H1 (cell line): Measurements from ENCODE around the gene DRGX. TPM values are rescaled to one million over a fixed set of nuclear protein-coding genes. Genes with fewer than 3 reads are reported as not detected.

Source experiments
- CTCF ChIA-PET: fragments of 300-600 bp; sonication (Branson Sonifier 250); formaldehyde crosslinking; loops from one replicate; lab custom pipeline; 2021; ENCODE audit not compliant: partially characterized antibody; lab: Charles Lee
- POLR2A ChIA-PET: fragments of 300-600 bp; sonication (Branson Sonifier 250); formaldehyde crosslinking; loops from one replicate; lab custom pipeline; 2021; ENCODE audit warnings: inconsistent platforms; ENCODE audit not compliant: partially characterized antibody; lab: Charles Lee
- DNase-seq, 2 experiments: peaks; one replicate each; pipeline versions ENCODE4 v3.0.0 to v3.0.0-alpha.2; 2010 to 2022; ENCODE audit warnings: low spot score in 2 of 2, low read depth in 1 of 2, mixed read lengths in 1 of 2
- FAIRE-seq: peaks from 2 replicates; lab custom pipeline; 2011; peaks lifted over from hg19 to GRCh38; lab: Jason Lieb, UNC
- H2AFZ ChIP-seq: 2 replicates; pipeline ENCODE4 v1.8.1; 2012; ENCODE audit warnings: low read length, inconsistent platforms
- H2AK5ac ChIP-seq: 2 replicates; pipeline ENCODE4 v1.6.1; 2013; ENCODE audit warnings: low read depth, low read length
- H2BK120ac ChIP-seq: replicated peaks from 2 replicates; pipeline ENCODE3; 2013; ENCODE audit warnings: low read depth, low read length, inconsistent platforms
- H2BK12ac ChIP-seq: 2 replicates; pipeline ENCODE4 v1.6.1; 2013; ENCODE audit warnings: low read depth, low read length
- H2BK15ac ChIP-seq: 2 replicates; pipeline ENCODE4 v1.6.1; 2013; ENCODE audit warnings: low read length
- H2BK20ac ChIP-seq: 2 replicates; pipeline ENCODE4 v1.6.1; 2013; ENCODE audit warnings: low read length
- H2BK5ac ChIP-seq: 2 replicates; pipeline ENCODE4 v1.6.1; 2013; ENCODE audit warnings: low read depth, low read length
- H3K14ac ChIP-seq: 2 replicates; pipeline ENCODE4 v1.6.1; 2013; ENCODE audit warnings: inconsistent platforms; ENCODE audit not compliant: insufficient read length
- H3K18ac ChIP-seq: 2 replicates; pipeline ENCODE4 v1.6.1; 2013; ENCODE audit warnings: low read length; ENCODE audit errors: extremely low read depth
- H3K23ac ChIP-seq: 2 replicates; pipeline ENCODE4 v1.6.1; 2013; ENCODE audit warnings: inconsistent platforms; ENCODE audit not compliant: insufficient read length
- H3K23me2 ChIP-seq: 2 replicates; pipeline ENCODE4 v1.6.1; 2013; ENCODE audit warnings: low read depth, low read length
- H3K27ac ChIP-seq: 2 replicates; pipeline ENCODE4 v1.6.1; 2011; ENCODE audit warnings: low read depth, low read length, inconsistent platforms
- H3K27me3 ChIP-seq, 4 experiments: replicated peaks in 1 of 4; 1 replicate in 1 of 4; 2 replicates in 3 of 4; pipeline versions ENCODE4 v1.6.1 to v1.8.1; 2011 to 2013; ENCODE audit warnings: low read length in 3 of 4, mild to moderate bottlenecking in 3 of 4, inconsistent platforms in 2 of 4, mixed read lengths in 2 of 4, moderate library complexity in 1 of 4; ENCODE audit not compliant: control insufficient read depth in 3 of 4, insufficient read depth in 3 of 4; ENCODE audit errors: extremely low read depth in 1 of 4
- H3K36me3 ChIP-seq, 4 experiments: 2 replicates each; pipeline versions ENCODE4 v1.6.1 to v1.8.1; 2011 to 2013; ENCODE audit warnings: mild to moderate bottlenecking in 4 of 4, low read length in 3 of 4, moderate library complexity in 2 of 4, control low read depth in 1 of 4, inconsistent platforms in 1 of 4; ENCODE audit not compliant: insufficient read depth in 4 of 4, control insufficient read depth in 2 of 4
- H3K4ac ChIP-seq: replicated peaks from 2 replicates; pipeline ENCODE3; 2013; ENCODE audit warnings: low read length, low read depth, mixed read lengths, inconsistent platforms; ENCODE audit not compliant: insufficient read length
- H3K4me1 ChIP-seq, 4 experiments: replicated peaks in 1 of 4; 1 replicate in 1 of 4; 2 replicates in 3 of 4; pipeline versions ENCODE4 v1.6.1 to v1.8.1; 2011 to 2013; ENCODE audit warnings: low read length in 3 of 4, inconsistent platforms in 2 of 4, mixed read lengths in 1 of 4; ENCODE audit not compliant: insufficient read depth in 4 of 4, control insufficient read depth in 3 of 4
- H3K4me2 ChIP-seq, 2 experiments: 2 replicates each; pipeline versions ENCODE4 v1.6.1 to v1.8.1; 2011 to 2013; ENCODE audit warnings: low read depth in 2 of 2, low read length in 2 of 2, control low read depth in 1 of 2, inconsistent platforms in 1 of 2, mild to moderate bottlenecking in 1 of 2; ENCODE audit not compliant: insufficient read depth in 1 of 2
- H3K4me3 ChIP-seq, 4 experiments: fragments of 200-600, 300-600 bp in 1 of 4; sonication (generic), shearing (Covaris generic), sonication (Bioruptor Twin) in 1 of 4; 2 replicates each; pipeline versions ENCODE4 v1.5.1 to v1.8.1; 2011 to 2016; ENCODE audit warnings: low read length in 4 of 4, low read depth in 3 of 4, control low read depth in 2 of 4, inconsistent platforms in 2 of 4, mild to moderate bottlenecking in 2 of 4, mixed read lengths in 1 of 4, moderate library complexity in 1 of 4; ENCODE audit not compliant: insufficient read depth in 2 of 4; ENCODE audit errors: extremely low read depth in 1 of 4
- H3K56ac ChIP-seq: replicated peaks from 2 replicates; pipeline ENCODE3; 2013; ENCODE audit warnings: low read depth, mild to moderate bottlenecking, mixed read lengths, low read length, inconsistent platforms; ENCODE audit not compliant: insufficient read length
- H3K79me1 ChIP-seq: 2 replicates; pipeline ENCODE4 v1.6.1; 2013; ENCODE audit warnings: low read depth, low read length, control low read depth
- H3K79me2 ChIP-seq, 2 experiments: 2 replicates each; pipeline versions ENCODE4 v1.6.1 to v1.8.1; 2012 to 2013; ENCODE audit warnings: low read length in 2 of 2, mild to moderate bottlenecking in 2 of 2, inconsistent platforms in 1 of 2; ENCODE audit not compliant: insufficient read depth in 2 of 2, control insufficient read depth in 1 of 2
- H3K9ac ChIP-seq, 4 experiments: replicated peaks in 1 of 4; 1 replicate in 1 of 4; 2 replicates in 3 of 4; pipeline versions ENCODE4 v1.6.1 to v1.8.1; 2011 to 2013; ENCODE audit warnings: low read depth in 3 of 4, low read length in 3 of 4, control low read depth in 2 of 4, mild to moderate bottlenecking in 2 of 4, moderate library complexity in 2 of 4, inconsistent platforms in 1 of 4; ENCODE audit errors: extremely low read depth in 1 of 4
- H3K9me3 ChIP-seq, 2 experiments: 2 replicates each; pipeline versions ENCODE4 v1.6.1 to v1.8.1; 2012 to 2013; ENCODE audit warnings: mild to moderate bottlenecking in 2 of 2, moderate library complexity in 2 of 2, control low read depth in 1 of 2, inconsistent platforms in 1 of 2, low read depth in 1 of 2, low read length in 1 of 2, mixed read lengths in 1 of 2; ENCODE audit not compliant: insufficient read depth in 2 of 2
- H4K20me1 ChIP-seq, 2 experiments: replicated peaks in 1 of 2; 2 replicates each; pipeline versions ENCODE3 to v1.8.1; 2011 to 2013; ENCODE audit warnings: inconsistent platforms in 2 of 2, low read length in 2 of 2, mild to moderate bottlenecking in 1 of 2; ENCODE audit not compliant: insufficient read depth in 2 of 2, control insufficient read depth in 1 of 2
- H4K5ac ChIP-seq: 2 replicates; pipeline ENCODE4 v1.6.1; 2013; ENCODE audit warnings: low read length, low read depth, mixed read lengths, inconsistent platforms; ENCODE audit not compliant: insufficient read length
- H4K8ac ChIP-seq: 2 replicates; pipeline ENCODE4 v1.8.0; 2013; ENCODE audit warnings: mild to moderate bottlenecking, moderate library complexity, low read length, inconsistent platforms; ENCODE audit not compliant: insufficient read depth; ENCODE audit errors: extremely low read depth
- H4K91ac ChIP-seq: replicated peaks from 2 replicates; pipeline ENCODE3; 2013; ENCODE audit warnings: low read length, mixed read lengths, inconsistent platforms; ENCODE audit not compliant: insufficient read length
- CBX5 ChIP-seq: fragments of 300-800, 300-1000 bp; sonication (generic); IDR thresholded peaks from 2 replicates; pipeline ENCODE4 v1.7.1; 2016; ENCODE audit warnings: antibody characterized with exemption, low read length, low read depth
- CHD1 ChIP-seq: IDR thresholded peaks from 2 replicates; pipeline ENCODE4 v1.6.1; 2012; ENCODE audit warnings: low read depth, low read length, improper control_type of control experiment
- CHD2 ChIP-seq: IDR thresholded peaks from 2 replicates; pipeline ENCODE4 v1.6.1; 2012; ENCODE audit warnings: low read length, improper control_type of control experiment
- CTBP2 ChIP-seq: IDR thresholded peaks from 2 replicates; pipeline ENCODE4 v1.7.0; 2011; ENCODE audit warnings: borderline replicate concordance, mild to moderate bottlenecking, moderate library complexity, mixed read lengths, low read length; ENCODE audit not compliant: insufficient read depth, insufficient read length
- KDM1A ChIP-seq: fragments of 200-600, 300-600 bp; sonication (generic); IDR thresholded peaks from 2 replicates; pipeline ENCODE4 v1.7.1; 2016; ENCODE audit warnings: mild to moderate bottlenecking, low read length, borderline replicate concordance
- NANOG ChIP-seq: IDR thresholded peaks from 2 replicates; pipeline ENCODE4 v1.6.1; 2011; ENCODE audit warnings: low read length, low read depth, mild to moderate bottlenecking, inconsistent platforms; ENCODE audit not compliant: insufficient read depth, poor library complexity, severe bottlenecking
- RAD21 ChIP-seq, 2 experiments: IDR thresholded peaks in 1 of 2; conservative IDR thresholded peaks in 1 of 2; 2 replicates each; pipeline ENCODE4 v1.6.1; 2011; ENCODE audit warnings: low read depth in 2 of 2, low read length in 2 of 2, improper control_type of control experiment in 1 of 2, inconsistent platforms in 1 of 2, mild to moderate bottlenecking in 1 of 2, moderate library complexity in 1 of 2
- RBBP5 ChIP-seq: IDR thresholded peaks from 2 replicates; pipeline ENCODE4 v1.7.1; 2012; ENCODE audit warnings: low read depth, mild to moderate bottlenecking, inconsistent platforms, low read length, moderate library complexity, borderline replicate concordance
- SP2 ChIP-seq: IDR thresholded peaks from 2 replicates; pipeline ENCODE4 v1.6.1; 2012; ENCODE audit warnings: mild to moderate bottlenecking, low read length, inconsistent platforms
- SUZ12 ChIP-seq: fragments of 200-600 bp; sonication (generic); IDR thresholded peaks from 2 replicates; pipeline ENCODE4 v1.6.1; 2012; ENCODE audit warnings: mild to moderate bottlenecking, inconsistent platforms, low read length, moderate library complexity, mixed read lengths
- polyA plus RNA-seq, 7 experiments: library from polyadenylated mRNA; depleted of rRNA in 3 of 7; stranded (reverse) in 5 of 7; unstranded in 2 of 7; fragments of >200 nt in 5 of 7; fragments of 200-250 nt in 2 of 7; gene quantifications; 1 replicate in 5 of 7; 2 replicates in 1 of 7; 4 replicates in 1 of 7; pipeline versions ENCODE4 v1.2.1 to v1.2.3, GENCODE V29; 2011 to 2013; ENCODE audit warnings: missing spikeins in 2 of 7, mixed read lengths in 2 of 7
- total RNA-seq: library from RNA; stranded (reverse); fragmentation: NEBNext Ultra II Directional; extraction: Animal tissue kit (Norgen Biotek cat#: 25700); gene quantifications from 2 replicates; pipeline ENCODE4 v1.2.1, GENCODE V29; 2021
- TF ChIP-seq, protein P1 (sequence below): IDR thresholded peaks from 2 replicates; pipeline ENCODE4 v1.6.1; 2011; ENCODE audit warnings: low read depth, mild to moderate bottlenecking, low read length; ENCODE audit not compliant: insufficient read depth

The DRGX gene
- total and polyA plus RNA-seq, 2 of the 8 experiments (the other 6 are each of a cell fraction or from before 2014, with no cell fraction given): not detected

DNA sequence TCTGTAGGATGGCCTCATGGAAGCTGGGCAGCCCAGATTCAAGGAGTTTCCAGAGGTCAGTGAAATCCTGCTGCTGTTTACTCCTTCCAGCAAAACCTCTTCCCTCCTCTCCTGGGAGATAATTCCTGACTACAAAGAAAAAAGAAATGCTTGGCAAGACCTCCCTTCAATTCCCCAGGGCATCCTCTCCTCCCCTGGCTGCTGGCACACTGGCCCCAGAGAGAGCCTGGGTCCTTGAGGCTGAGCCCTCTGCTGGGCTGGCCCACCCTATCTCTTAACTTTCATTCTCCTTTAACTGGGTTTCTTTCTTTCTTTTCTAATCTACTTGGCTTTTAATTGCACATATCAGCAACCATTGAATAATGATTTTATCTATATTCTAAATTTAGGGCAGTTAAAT lies 7.7 kb downstream of the DRGX start:
- H3K27ac ChIP-seq: no peak overlapping the region
- DNase-seq: no peak
- no peaks in the 10 kb centered on the region; a peak in 1 of 7 replicates for H3K4me1 ChIP-seq
- H3K79me1 ChIP-seq: no peaks in the 10 kb centered on the region
- H4K5ac ChIP-seq: no peak overlapping the region
- H3K56ac ChIP-seq: no peak overlapping the region
- no peak overlapping the region for H2BK15ac ChIP-seq
- no peak overlapping the region for H3K9ac ChIP-seq
- no peaks in the 10 kb centered on the region for H3K36me3 ChIP-seq
- H4K91ac ChIP-seq: no peak overlapping the region
- H4K8ac ChIP-seq: no peak overlapping the region
- H2AK5ac ChIP-seq: no peak overlapping the region
- no peak for FAIRE-seq
- CTCF ChIA-PET: interaction anchor here (0.8 to 1.2 kb wide), 2 partner anchors 20 to 131 kb away, joined by 3 to 4 read pairs; no protein-coding TSS in a partner anchor
- no peak overlapping the region for H3K14ac ChIP-seq
- no peak for TF ChIP-seq CHD2
- no peak for TF ChIP-seq SP2
- TF ChIP-seq CTBP2: no peak
- no peak for TF ChIP-seq NANOG
- TF ChIP-seq, protein P1, sequence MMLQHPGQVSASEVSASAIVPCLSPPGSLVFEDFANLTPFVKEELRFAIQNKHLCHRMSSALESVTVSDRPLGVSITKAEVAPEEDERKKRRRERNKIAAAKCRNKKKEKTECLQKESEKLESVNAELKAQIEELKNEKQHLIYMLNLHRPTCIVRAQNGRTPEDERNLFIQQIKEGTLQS: no peak
- TF ChIP-seq KDM1A: no peak
- no peak for TF ChIP-seq CHD1
- TF ChIP-seq RAD21 (IDR thresholded peaks at IDR 0.05 in 1 of 2, conservative IDR thresholded peaks at IDR 0.05 in 1 of 2; ENCODE audit: low read depth in 2 of 2, low read length in 2 of 2): no peak
- no peak for TF ChIP-seq SUZ12
- TF ChIP-seq RBBP5: no peak
- no peak for TF ChIP-seq CBX5
- no peaks in the 10 kb centered on the region for H3K79me2 ChIP-seq
- H4K20me1 ChIP-seq: no peaks in the 10 kb centered on the region
- H2BK5ac ChIP-seq: no peak overlapping the region
- no peak overlapping the region for H3K4me3 ChIP-seq
- no peak overlapping the region for H3K4ac ChIP-seq
- no peak overlapping the region for H3K4me2 ChIP-seq
- no peak overlapping the region for H2BK120ac ChIP-seq
- H2BK20ac ChIP-seq: no peak overlapping the region
- no peak overlapping the region for H2AFZ ChIP-seq
- H3K9me3 ChIP-seq: no peaks in the 10 kb centered on the region
- H3K23ac ChIP-seq: no peak overlapping the region
- H3K27me3 ChIP-seq: peaks cover 0 to 3% (median 2%) of the 10 kb centered on the region in 4 experiments; a peak in 3 of 7 replicates
- no peaks in the 10 kb centered on the region for H3K23me2 ChIP-seq
- H3K18ac ChIP-seq: no peak overlapping the region
- H2BK12ac ChIP-seq: no peak overlapping the region
- POLR2A ChIA-PET: no interaction called here
